ENCODE data around the gene NCAM1.

NCAM1 gene

GRCh38 chr11:113322158-113322557 lies 360.9 kb downstream of the NCAM1 start:
- DNase-seq: no peak

GRCh38 chr11:113324250-113324649 lies 363.0 kb downstream of the NCAM1 start:
- no peak for DNase-seq

Measured in CD4-positive, alpha-beta T cell treated with Interleukin-4 for 1 hour (primary cell).